Spleen (tissue), 11 donors: ENCODE results near the gene CMIP. TPM values are rescaled to one million over a fixed set of nuclear protein-coding genes. Genes with fewer than 3 reads are reported as not detected.

Experiments
- DNase-seq: peaks from one replicate; pipeline ENCODE4 v3.0.0-alpha.2; 2020
- H3K27ac ChIP-seq, 8 donors: fragments of 200-600 bp; sonication (generic) in 7 of 8; 1 replicate in 4 of 8; 2 replicates in 4 of 8; pipeline versions ENCODE4 v1.5.0 to v1.8.0; 2016 to 2021; ENCODE audit warnings: inconsistent platforms in 4 of 8, mild to moderate bottlenecking in 4 of 8, moderate library complexity in 1 of 8
- H3K27me3 ChIP-seq, 7 donors: fragments of 200-600 bp; sonication (generic) in 6 of 7; replicated peaks in 1 of 7; 1 replicate in 4 of 7; 2 replicates in 3 of 7; pipeline versions ENCODE4 v1.5.0 to v1.8.0; 2016 to 2021; ENCODE audit warnings: inconsistent platforms in 3 of 7, mild to moderate bottlenecking in 1 of 7
- H3K36me3 ChIP-seq, 6 donors: fragments of 200-600 bp; sonication (generic) in 5 of 6; 1 replicate in 4 of 6; 2 replicates in 2 of 6; pipeline versions ENCODE4 v1.5.0 to v1.8.0; 2016 to 2021; ENCODE audit warnings: inconsistent platforms in 2 of 6
- H3K4me1 ChIP-seq, 6 donors: fragments of 200-600 bp; sonication (generic) in 5 of 6; 1 replicate in 3 of 6; 2 replicates in 3 of 6; pipeline versions ENCODE4 v1.5.0 to v1.8.0; 2016 to 2021; ENCODE audit warnings: inconsistent platforms in 3 of 6
- H3K4me3 ChIP-seq, 8 donors: fragments of 200-600 bp; sonication (generic) in 7 of 8; 1 replicate in 4 of 8; 2 replicates in 4 of 8; pipeline versions ENCODE4 v1.5.0 to v1.8.0; 2016 to 2021; ENCODE audit warnings: inconsistent platforms in 4 of 8, mild to moderate bottlenecking in 4 of 8, moderate library complexity in 2 of 8
- H3K9me3 ChIP-seq, 8 donors: fragments of 200-600 bp; sonication (generic) in 7 of 8; 1 replicate in 4 of 8; 2 replicates in 4 of 8; pipeline versions ENCODE4 v1.5.0 to v1.8.0; 2016 to 2021; ENCODE audit warnings: inconsistent platforms in 4 of 8
- POLR2A ChIP-seq, 3 donors: fragments of 450-650 bp; IDR thresholded peaks; one replicate each; pipeline ENCODE4 v1.5.1; 2017; ENCODE audit warnings: antibody characterized with exemption in 3 of 3, mild to moderate bottlenecking in 1 of 3
- POLR2AphosphoS5 ChIP-seq, 3 donors: sonication (generic); formaldehyde crosslinking; IDR thresholded peaks; one replicate each; pipeline ENCODE4 v1.5.1; 2017; ENCODE audit warnings: antibody characterized with exemption in 3 of 3
- WGBS, 5 donors: extraction: QIAGEN DNeasy Blood & Tissue Kit in 3 of 5; methylation state at CpG; one replicate each; pipeline versions ENCODE4 v1.1.5 to v1.1.7; 2013 to 2018; 5-methylcytosine and 5-hydroxymethylcytosine counted together
- intact Hi-C: fragments of 100-400 bp; cut with DNase I; formaldehyde crosslinking; loops from one replicate; pipeline ENCODE4 v1.15.0; 2023; ENCODE audit warnings: low total_unique reads
- polyA plus RNA-seq, 3 donors: library from polyadenylated mRNA; stranded (reverse); fragments of 200-250 nt; gene quantifications; one replicate each; pipeline ENCODE4 v1.2.1, GENCODE V29; 2013
- total RNA-seq, 7 donors: library from RNA; depleted of rRNA in 3 of 7; stranded (reverse); fragments of >200 nt in 3 of 7; fragmentation: NEBNext Ultra II Directional in 4 of 7; extraction: Animal tissue kit (Norgen Biotek cat#: 25700) in 4 of 7; gene quantifications; one replicate each; pipeline versions ENCODE4 v1.1.0 to v1.2.1, GENCODE V29; 2016 to 2021
- TF ChIP-seq, protein P1 (sequence below), 11 experiments: fragments of 200-600 bp in 7 of 11; fragments of 450-650 bp in 4 of 11; sonication (generic) in 4 of 11; IDR thresholded peaks in 8 of 11; conservative IDR thresholded peaks in 3 of 11; 1 replicate in 7 of 11; 2 replicates in 4 of 11; pipeline versions ENCODE4 v1.4.0 to v1.8.0; 2016 to 2021; ENCODE audit warnings: antibody characterized with exemption in 11 of 11, inconsistent platforms in 4 of 11, mild to moderate bottlenecking in 1 of 11
- donor health status: healthy with polysubstance abuse.
- donor health status: DM: no; HTN: no; CAD: no; lungs with moderate emphysema.
- donor health status: DM: no; HTN: no; CAD: no.
- donor health status: Bipolar disorder and iron deficiency.
- donor health status: healthy.
- donor health status: DM: no; HTN: no; CAD: no.
- donor health status: DM: yes; HTN: yes; CAD: no.

The CMIP gene
- total and polyA plus RNA-seq, 10 donors, result 6.0 to 107 (median 63.6) TPM

DNA sequence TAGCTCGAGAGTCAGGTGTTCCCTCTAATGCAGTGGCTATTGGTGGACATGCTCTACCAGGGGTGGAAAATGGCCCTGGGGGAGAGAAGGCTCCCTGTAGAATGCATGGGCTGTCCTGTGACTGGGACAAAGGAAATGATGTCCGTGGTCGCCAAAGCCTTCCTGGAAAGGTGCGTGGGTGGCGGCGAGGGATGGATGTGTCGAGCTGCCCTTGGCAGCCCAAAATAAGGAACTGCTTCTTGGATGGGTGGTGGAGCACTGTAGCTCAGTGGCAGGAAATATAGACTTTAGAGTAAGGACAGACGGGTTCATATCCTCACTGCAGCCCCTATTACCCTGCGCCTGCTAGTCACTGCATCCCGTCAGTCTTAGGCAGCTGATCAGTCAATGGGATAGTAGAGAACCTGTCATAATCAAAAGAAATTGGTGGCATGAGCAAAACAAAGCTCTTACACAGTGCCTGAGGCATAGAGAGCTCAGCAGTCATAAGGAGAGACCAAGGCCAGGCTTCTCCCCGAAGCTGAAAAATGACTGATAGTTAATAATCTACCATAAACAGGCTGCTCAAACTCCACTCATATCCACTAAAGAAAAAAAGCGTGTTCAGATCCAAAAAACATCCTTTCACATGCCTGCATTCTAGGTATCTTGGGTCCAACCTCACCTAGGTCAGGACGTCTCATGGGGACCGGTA is 211.0 kb downstream of the CMIP start:
- Histone ChIP-seq H3K4me3 (no peak overlapping the region), H3K36me3 (peaks cover 0 to 98% (median 55%) of the 10 kb centered on the region in 6 donors), H3K27ac (peak overlapping the region in 3 of 8 donors; percentile 5 to 77 (median 10)), H3K4me1 (peaks cover 0 to 35% (median 11%) of the 10 kb centered on the region in 6 donors), H3K9me3 (no peaks in the 10 kb centered on the region), H3K27me3 (no peaks in the 10 kb centered on the region)
- WGBS, 5 donors, result 73 to 83% (median 78%) methylated on average over 14 of the region's 14 CpGs
- DNase-seq, result peak; percentile 48
- intact Hi-C loops, result no loop called here
- TF ChIP-seq POLR2A (IDR thresholded peaks at IDR 0.05) (no peak), POLR2AphosphoS5 (IDR thresholded peaks at IDR 0.05) (peak in 1 of 3 donors; percentile 13)

DNA sequence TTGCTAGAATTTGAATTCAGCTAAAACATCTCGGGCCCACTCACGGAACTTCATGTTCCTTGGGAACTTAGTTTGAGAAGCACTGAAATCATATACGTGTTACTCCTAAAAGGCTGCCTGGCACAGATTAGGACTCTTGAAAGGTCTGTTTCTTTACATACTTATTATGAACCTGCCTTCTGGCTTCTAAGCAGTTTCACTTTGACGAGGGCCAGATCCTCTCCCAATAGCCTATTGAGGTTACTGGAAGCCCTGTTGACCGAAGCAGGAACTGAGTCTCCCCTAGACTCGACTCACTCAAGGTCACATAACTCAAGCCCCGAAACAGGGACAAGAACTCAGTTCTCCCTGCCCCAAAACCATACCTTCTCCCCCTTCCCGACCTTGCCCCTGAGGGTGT is 212.6 kb downstream of the CMIP start:
- Histone ChIP-seq H3K4me3 (no peak overlapping the region), H3K9me3 (no peaks in the 10 kb centered on the region), H3K27ac (peak overlapping the region in 4 of 8 donors; percentile 13 to 62 (median 46)), H3K27me3 (no peaks in the 10 kb centered on the region), H3K4me1 (peaks cover 0 to 33% (median 11%) of the 10 kb centered on the region in 6 donors), H3K36me3 (peaks cover 2 to 99% (median 67%) of the 10 kb centered on the region in 6 donors)
- intact Hi-C loops, result no loop called here
- TF ChIP-seq, protein P1, sequence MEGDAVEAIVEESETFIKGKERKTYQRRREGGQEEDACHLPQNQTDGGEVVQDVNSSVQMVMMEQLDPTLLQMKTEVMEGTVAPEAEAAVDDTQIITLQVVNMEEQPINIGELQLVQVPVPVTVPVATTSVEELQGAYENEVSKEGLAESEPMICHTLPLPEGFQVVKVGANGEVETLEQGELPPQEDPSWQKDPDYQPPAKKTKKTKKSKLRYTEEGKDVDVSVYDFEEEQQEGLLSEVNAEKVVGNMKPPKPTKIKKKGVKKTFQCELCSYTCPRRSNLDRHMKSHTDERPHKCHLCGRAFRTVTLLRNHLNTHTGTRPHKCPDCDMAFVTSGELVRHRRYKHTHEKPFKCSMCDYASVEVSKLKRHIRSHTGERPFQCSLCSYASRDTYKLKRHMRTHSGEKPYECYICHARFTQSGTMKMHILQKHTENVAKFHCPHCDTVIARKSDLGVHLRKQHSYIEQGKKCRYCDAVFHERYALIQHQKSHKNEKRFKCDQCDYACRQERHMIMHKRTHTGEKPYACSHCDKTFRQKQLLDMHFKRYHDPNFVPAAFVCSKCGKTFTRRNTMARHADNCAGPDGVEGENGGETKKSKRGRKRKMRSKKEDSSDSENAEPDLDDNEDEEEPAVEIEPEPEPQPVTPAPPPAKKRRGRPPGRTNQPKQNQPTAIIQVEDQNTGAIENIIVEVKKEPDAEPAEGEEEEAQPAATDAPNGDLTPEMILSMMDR (IDR thresholded peaks at IDR 0.05 in 8 of 11, conservative IDR thresholded peaks at IDR 0.05 in 3 of 11), result no peak
- TF ChIP-seq POLR2A (IDR thresholded peaks at IDR 0.05) (no peak), POLR2AphosphoS5 (IDR thresholded peaks at IDR 0.05) (no peak)
- DNase-seq, result no peak
- 67 to 81% (median 79%) methylated on average over 8 of the region's 8 CpGs for WGBS, 5 donors

DNA sequence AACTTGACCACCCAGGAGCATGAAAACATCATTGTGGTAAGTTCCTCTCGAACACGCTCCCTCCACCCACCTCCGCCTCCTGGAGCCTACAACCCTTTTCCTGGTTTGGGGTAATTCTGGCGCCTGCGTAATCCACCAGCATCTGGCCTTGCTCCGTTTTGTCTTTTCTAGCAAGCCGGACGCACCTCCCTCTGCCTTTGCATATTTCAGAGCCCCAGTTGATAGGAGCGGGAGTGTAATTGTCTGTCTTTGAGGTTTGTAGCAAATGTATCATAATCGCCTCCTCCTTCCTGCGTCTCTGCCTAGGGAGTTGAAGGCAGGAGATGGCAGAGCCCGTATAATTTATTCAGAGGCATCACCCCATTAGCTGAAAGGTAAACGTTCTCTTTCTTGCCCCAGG is 213.2 kb downstream of the CMIP start:
- no peaks in the 10 kb centered on the region for H3K27me3 ChIP-seq
- no peak overlapping the region for H3K4me3 ChIP-seq
- 79 to 92% (median 90%) methylated on average over 13 of the region's 13 CpGs for WGBS, 5 donors
- intact Hi-C loops, result no loop called here
- no peaks in the 10 kb centered on the region for H3K9me3 ChIP-seq
- H3K36me3 ChIP-seq, result peaks cover 2 to 99% (median 67%) of the 10 kb centered on the region in 6 donors
- peaks cover 0 to 33% (median 10%) of the 10 kb centered on the region in 6 donors for H3K4me1 ChIP-seq
- DNase-seq, result no peak
- TF ChIP-seq POLR2AphosphoS5 (IDR thresholded peaks at IDR 0.05), result no peak
- H3K27ac ChIP-seq, result peak overlapping the region in 4 of 8 donors; percentile 13 to 62 (median 46)

DNA sequence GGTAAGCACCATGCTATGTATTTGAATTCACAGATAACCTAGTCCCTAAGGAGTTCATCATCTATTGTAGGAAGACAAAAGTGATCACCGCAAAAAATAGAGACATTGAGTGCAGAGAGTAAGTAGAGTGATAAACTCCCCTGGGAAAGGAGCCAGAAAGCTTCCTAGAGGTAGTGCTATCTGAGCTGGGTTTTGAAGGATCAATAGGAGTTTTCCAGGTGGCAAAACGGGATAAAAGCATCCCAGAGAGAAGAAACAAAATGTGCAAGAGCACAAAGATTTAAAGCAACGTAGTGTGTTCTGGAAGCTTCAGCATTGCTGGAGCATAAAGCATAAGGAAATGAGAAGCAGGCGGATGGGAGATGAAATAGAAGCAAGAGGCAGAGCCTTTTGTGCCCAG is 213.8 kb downstream of the CMIP start:
- WGBS, 5 donors, result 93 to 98% (median 96%) methylated on average over 4 of the region's 4 CpGs
- intact Hi-C loops, result no loop called here

DNA sequence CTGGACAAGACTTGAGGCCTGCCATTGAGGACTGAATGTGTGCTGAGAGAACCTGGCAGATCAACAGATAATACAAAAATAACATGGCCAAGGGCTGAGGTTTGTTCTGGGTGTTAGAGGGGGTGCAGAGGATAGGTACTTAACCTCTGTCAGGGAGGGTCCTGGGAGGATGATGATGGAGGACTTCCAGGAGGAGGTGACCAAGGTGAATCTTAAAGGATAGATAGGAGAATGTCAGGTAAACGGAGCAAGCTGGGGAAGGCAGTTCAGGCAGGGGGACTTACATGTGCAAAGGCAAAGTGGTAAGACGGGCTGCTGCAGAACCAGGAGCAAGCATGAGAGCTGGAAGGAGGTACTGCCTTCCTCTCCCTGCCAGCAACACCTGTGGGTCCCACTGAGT is 214.6 kb downstream of the CMIP start:
- no peak for TF ChIP-seq POLR2AphosphoS5 (IDR thresholded peaks at IDR 0.05)
- TF ChIP-seq, protein P1 (IDR thresholded peaks at IDR 0.05 in 8 of 11, conservative IDR thresholded peaks at IDR 0.05 in 3 of 11), result no peak
- TF ChIP-seq POLR2A (IDR thresholded peaks at IDR 0.05), result no peak
- WGBS, 5 donors, result 94 to 100% (median 98%) methylated on average over 2 of the region's 2 CpGs
- peaks cover 0 to 20% (median 8%) of the 10 kb centered on the region in 6 donors for H3K4me1 ChIP-seq
- H3K36me3 ChIP-seq, result peaks cover 2 to 99% (median 68%) of the 10 kb centered on the region in 6 donors
- H3K27me3 ChIP-seq, result no peaks in the 10 kb centered on the region
- H3K4me3 ChIP-seq, result no peak overlapping the region
- no peak for DNase-seq
- H3K9me3 ChIP-seq, result no peaks in the 10 kb centered on the region
- peak overlapping the region in 2 of 8 donors; percentile 9 to 16 for H3K27ac ChIP-seq
- intact Hi-C loops, result no loop called here

More for the DNA sequence above, 213.8 kb downstream of the CMIP start:
- Histone ChIP-seq H3K36me3 (peaks cover 2 to 99% (median 66%) of the 10 kb centered on the region in 6 donors), H3K27ac (peak overlapping the region in 2 of 8 donors; percentile 9 to 62), H3K27me3 (no peaks in the 10 kb centered on the region), H3K4me1 (peaks cover 0 to 29% (median 8%) of the 10 kb centered on the region in 6 donors), H3K9me3 (no peaks in the 10 kb centered on the region), H3K4me3 (no peak overlapping the region)
- no peak for DNase-seq
- TF ChIP-seq POLR2AphosphoS5 (IDR thresholded peaks at IDR 0.05) (no peak), POLR2A (IDR thresholded peaks at IDR 0.05) (no peak)
- TF ChIP-seq, protein P1 (IDR thresholded peaks at IDR 0.05 in 8 of 11, conservative IDR thresholded peaks at IDR 0.05 in 3 of 11), result no peak
